Transverse colon (tissue), 4 donors: Measurements from ENCODE around the gene DCAF11.

Experiments
- POLR2AphosphoS5 ChIP-seq, 3 donors: sonication (generic); formaldehyde crosslinking; IDR thresholded peaks; one replicate each; pipeline ENCODE4 v1.6.1; 2016; ENCODE audit warnings: antibody characterized with exemption in 3 of 3
- TF ChIP-seq, protein P1 (sequence below), 5 experiments: fragments of 200-600 bp in 3 of 5; fragments of 450-650 bp in 2 of 5; sonication (generic) in 3 of 5; IDR thresholded peaks; 1 replicate in 2 of 5; 2 replicates in 3 of 5; pipeline ENCODE4 v1.5.1; 2016 to 2017; ENCODE audit warnings: antibody characterized with exemption in 5 of 5, inconsistent platforms in 3 of 5, mild to moderate bottlenecking in 2 of 5, moderate library complexity in 1 of 5

DNA sequence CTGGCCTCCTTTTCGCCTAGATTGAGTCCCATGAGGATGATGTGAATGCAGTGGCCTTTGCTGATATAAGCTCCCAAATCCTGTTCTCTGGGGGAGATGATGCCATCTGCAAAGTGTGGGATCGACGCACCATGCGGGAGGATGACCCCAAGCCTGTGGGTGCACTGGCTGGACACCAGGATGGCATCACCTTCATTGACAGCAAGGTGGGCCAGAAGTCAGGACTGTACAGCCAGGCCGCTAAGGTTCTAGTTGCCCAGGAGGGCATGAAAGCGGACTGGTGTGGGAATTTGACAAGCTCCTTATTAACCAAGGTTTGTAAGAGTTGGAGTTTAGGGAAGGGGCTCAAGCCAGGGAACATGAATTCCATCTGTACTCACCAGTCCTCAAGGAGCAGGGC lies 5.1 kb downstream of the DCAF11 start:
- no peak for TF ChIP-seq POLR2AphosphoS5 (IDR thresholded peaks at IDR 0.05)
- TF ChIP-seq, protein P1, sequence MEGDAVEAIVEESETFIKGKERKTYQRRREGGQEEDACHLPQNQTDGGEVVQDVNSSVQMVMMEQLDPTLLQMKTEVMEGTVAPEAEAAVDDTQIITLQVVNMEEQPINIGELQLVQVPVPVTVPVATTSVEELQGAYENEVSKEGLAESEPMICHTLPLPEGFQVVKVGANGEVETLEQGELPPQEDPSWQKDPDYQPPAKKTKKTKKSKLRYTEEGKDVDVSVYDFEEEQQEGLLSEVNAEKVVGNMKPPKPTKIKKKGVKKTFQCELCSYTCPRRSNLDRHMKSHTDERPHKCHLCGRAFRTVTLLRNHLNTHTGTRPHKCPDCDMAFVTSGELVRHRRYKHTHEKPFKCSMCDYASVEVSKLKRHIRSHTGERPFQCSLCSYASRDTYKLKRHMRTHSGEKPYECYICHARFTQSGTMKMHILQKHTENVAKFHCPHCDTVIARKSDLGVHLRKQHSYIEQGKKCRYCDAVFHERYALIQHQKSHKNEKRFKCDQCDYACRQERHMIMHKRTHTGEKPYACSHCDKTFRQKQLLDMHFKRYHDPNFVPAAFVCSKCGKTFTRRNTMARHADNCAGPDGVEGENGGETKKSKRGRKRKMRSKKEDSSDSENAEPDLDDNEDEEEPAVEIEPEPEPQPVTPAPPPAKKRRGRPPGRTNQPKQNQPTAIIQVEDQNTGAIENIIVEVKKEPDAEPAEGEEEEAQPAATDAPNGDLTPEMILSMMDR (IDR thresholded peaks at IDR 0.05): no peak
